ENCODE data around the gene VAV2. TPM values are rescaled to one million over a fixed set of nuclear protein-coding genes. Genes with fewer than 3 reads are reported as not detected.

VAV2 gene
- total and polyA plus RNA-seq, 12 donors: 3.3 to 96.2 (median 31.2) TPM

DNA sequence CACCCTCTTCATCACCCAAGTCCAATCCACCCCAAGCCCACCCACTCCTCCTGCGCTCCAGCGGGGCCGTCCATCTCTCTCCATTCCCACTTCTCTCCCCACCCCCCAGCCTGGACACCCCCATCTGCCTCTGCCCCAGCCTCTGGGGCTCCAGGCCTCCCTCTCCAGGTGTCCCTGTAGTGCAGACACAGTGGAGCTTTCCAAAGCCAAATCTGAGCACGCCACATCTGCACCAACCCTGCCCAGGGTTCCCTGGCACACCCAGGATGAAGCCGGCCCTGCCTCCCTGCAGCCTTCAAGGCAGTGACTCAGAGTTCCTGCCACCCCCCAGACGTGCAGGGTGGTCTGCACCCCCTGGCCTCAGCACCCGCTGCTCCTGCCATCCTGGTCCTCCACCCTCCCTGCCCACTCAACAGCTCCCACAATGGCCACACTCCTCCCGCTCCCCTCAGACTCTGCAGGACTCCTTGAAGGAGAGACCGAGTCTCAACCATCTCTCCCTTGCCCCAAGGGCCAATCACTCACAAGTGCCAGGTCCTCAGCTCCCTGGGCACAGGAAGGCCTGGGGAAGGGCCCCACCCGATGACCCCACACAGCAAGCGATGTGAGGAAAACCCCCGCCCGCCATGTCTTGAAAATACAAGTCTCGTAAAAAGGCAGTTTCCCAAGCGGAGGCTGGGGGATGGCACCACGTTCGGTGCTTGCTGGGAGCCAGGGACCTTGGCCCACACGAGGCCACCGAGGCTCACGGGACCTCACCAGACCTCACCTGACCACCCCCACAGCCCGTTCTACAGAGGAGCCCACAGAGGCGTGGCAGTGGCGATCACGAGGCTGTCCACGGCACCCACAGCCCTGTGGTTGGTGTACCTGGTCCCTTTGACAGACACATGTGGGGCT lies 22.2 kb downstream of the VAV2 start:
- no peak overlapping the region for H3K4me3 ChIP-seq
- no peak for DNase-seq
- no peaks in the 10 kb centered on the region for H3K36me3 ChIP-seq (replicated peaks in 1 of 2)
- intact Hi-C loops (cut with DNase I): no loop called here
- H3K9me3 ChIP-seq (replicated peaks in 1 of 3): no peaks in the 10 kb centered on the region
- TF ChIP-seq POLR2A (IDR thresholded peaks at IDR 0.05): no peak
- TF ChIP-seq, protein P1, sequence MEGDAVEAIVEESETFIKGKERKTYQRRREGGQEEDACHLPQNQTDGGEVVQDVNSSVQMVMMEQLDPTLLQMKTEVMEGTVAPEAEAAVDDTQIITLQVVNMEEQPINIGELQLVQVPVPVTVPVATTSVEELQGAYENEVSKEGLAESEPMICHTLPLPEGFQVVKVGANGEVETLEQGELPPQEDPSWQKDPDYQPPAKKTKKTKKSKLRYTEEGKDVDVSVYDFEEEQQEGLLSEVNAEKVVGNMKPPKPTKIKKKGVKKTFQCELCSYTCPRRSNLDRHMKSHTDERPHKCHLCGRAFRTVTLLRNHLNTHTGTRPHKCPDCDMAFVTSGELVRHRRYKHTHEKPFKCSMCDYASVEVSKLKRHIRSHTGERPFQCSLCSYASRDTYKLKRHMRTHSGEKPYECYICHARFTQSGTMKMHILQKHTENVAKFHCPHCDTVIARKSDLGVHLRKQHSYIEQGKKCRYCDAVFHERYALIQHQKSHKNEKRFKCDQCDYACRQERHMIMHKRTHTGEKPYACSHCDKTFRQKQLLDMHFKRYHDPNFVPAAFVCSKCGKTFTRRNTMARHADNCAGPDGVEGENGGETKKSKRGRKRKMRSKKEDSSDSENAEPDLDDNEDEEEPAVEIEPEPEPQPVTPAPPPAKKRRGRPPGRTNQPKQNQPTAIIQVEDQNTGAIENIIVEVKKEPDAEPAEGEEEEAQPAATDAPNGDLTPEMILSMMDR (IDR thresholded peaks at IDR 0.05): no peak
- no peaks in the 10 kb centered on the region for H3K27me3 ChIP-seq
- WGBS, 4 donors: 84 to 100% (median 86%) methylated on average over 10 to 25 of the region's 25 CpGs
- peak overlapping the region in 2 of 5 donors; percentile 58 to 60 for H3K27ac ChIP-seq
- peaks cover 22 to 39% of the 10 kb centered on the region in 2 donors for H3K4me1 ChIP-seq (replicated peaks in 1 of 2)

DNA sequence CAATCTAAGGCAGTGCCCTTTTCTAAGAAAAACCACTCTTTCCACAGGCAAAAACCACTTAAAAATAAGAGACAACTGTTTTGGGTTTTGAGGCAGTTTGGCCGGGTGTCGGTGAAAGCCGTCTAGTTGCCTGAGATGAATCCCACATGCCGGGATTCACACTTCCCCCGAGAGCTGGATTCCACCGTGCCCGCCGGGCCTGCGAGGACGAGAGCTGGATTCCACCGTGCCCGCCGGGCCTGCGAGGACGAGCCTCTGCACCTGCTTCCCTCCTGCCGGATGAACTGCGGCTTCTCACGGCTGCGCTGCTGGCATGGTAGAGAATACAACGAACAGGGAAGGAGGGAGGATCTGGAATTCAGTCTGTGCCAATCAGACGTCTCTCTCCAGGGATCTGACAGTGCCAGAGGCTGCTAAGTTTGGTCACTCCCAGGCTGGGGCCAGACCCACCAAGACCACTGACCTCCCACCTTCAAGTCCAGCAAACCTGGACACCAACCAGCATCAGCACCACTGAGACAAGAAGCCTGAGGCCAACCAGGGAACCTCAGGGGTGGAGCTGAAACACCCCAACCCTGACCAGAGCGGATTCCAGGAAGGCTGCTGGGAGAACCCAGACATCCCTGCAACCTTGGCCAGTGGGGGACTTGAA lies 23.0 kb downstream of the VAV2 start:
- intact Hi-C loops (cut with DNase I): no loop called here
- H3K27ac ChIP-seq: peak overlapping the region in 1 of 5 donors; percentile 58
- 83 to 95% (median 91%) methylated on average over 13 to 22 of the region's 22 CpGs for WGBS, 4 donors
- H3K4me1 ChIP-seq (replicated peaks in 1 of 2): peaks cover 13 to 31% of the 10 kb centered on the region in 2 donors
- no peak overlapping the region for H3K4me3 ChIP-seq
- no peak for DNase-seq
- TF ChIP-seq, protein P1 (IDR thresholded peaks at IDR 0.05): no peak
- no peak for TF ChIP-seq POLR2A (IDR thresholded peaks at IDR 0.05)
- no peaks in the 10 kb centered on the region for H3K36me3 ChIP-seq (replicated peaks in 1 of 2)
- no peaks in the 10 kb centered on the region for H3K9me3 ChIP-seq (replicated peaks in 1 of 3)
- H3K27me3 ChIP-seq: no peaks in the 10 kb centered on the region

DNA sequence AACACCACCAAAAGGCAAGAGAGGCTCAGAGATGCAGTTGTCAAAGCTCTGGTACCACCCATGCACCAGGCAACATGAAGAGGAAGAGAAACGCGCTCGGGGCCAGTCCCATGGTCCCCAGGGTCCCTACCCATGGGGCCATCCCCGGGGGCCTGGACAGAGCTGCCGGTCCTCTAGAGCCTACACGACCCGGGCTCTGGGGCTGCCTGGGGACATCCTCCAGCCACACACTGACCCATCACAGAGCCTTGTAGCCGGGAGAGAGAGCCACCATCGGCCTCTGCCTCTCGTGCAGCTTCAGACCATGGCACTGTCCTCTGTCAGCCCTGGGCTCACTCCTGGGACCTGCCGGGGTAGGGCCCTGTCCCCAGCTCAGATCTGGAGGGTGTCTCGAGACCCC lies 23.7 kb downstream of the VAV2 start:
- H3K27me3 ChIP-seq: no peaks in the 10 kb centered on the region
- H3K36me3 ChIP-seq (replicated peaks in 1 of 2): no peaks in the 10 kb centered on the region
- DNase-seq: no peak
- H3K4me1 ChIP-seq (replicated peaks in 1 of 2): peaks cover 11 to 24% of the 10 kb centered on the region in 2 donors
- H3K9me3 ChIP-seq (replicated peaks in 1 of 3): no peaks in the 10 kb centered on the region
- TF ChIP-seq, protein P1 (IDR thresholded peaks at IDR 0.05): no peak
- no peak for TF ChIP-seq POLR2A (IDR thresholded peaks at IDR 0.05)
- intact Hi-C loops (cut with DNase I): no loop called here
- no peak overlapping the region for H3K27ac ChIP-seq
- WGBS, 4 donors: 88 to 96% (median 91%) methylated on average over 7 to 12 of the region's 12 CpGs
- no peak overlapping the region for H3K4me3 ChIP-seq

DNA sequence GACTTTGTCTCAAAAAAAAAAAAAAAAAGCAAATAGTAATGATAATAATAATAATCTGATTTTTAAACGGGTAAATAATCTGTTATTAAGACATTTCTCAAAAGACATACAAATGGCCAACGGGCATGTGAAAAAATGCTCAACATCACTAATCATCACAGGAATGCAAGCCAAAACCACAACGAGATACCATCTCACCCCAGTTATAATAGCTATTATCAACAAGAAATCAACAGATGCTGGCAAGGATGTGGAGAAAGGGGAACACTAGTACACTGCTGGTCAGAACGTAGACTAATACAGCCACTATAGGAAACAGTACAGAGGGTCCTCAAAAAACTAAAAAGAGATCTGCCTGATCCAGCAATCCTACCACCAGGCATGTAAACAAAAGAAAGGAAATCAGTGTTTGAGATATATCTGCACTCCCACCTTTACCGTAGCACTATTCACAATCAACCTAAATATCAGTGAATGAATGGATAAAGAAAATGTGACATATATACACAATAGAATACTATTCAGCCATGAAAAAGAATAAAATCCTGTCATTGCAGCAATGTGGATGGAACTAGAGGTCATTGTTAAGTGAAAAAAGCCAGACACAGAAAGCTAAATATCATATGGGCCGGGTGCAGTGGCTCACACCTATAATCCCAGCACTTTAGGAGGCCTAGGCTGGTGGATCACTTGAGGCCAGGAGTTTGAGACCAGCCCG lies 24.9 kb downstream of the VAV2 start:
- H3K27me3 ChIP-seq: no peaks in the 10 kb centered on the region
- no peak for DNase-seq

More for the DNA sequence above, 24.9 kb downstream of the VAV2 start:
- Histone ChIP-seq H3K9me3 (replicated peaks in 1 of 3) (no peaks in the 10 kb centered on the region), H3K4me1 (replicated peaks in 1 of 2) (peaks cover 11 to 24% of the 10 kb centered on the region in 2 donors), H3K36me3 (replicated peaks in 1 of 2) (no peaks in the 10 kb centered on the region), H3K4me3 (no peak overlapping the region), H3K27ac (no peak overlapping the region)
- TF ChIP-seq, protein P1 (IDR thresholded peaks at IDR 0.05): no peak
- TF ChIP-seq POLR2A (IDR thresholded peaks at IDR 0.05): no peak
- intact Hi-C loops (cut with DNase I): no loop called here
- WGBS, 4 donors: 77 to 83% (median 79%) methylated on average over 7 of the region's 7 CpGs

Data from adrenal gland (tissue), 12 donors.